OCI-LY1 (cell line): Measurements from ENCODE around the gene INTS2.

Experiments
- H2AFZ ChIP-seq: fragments of 200-600 bp; sonication (generic), shearing (Covaris generic); 2 replicates; pipeline ENCODE4 v1.6.0; 2014; ENCODE audit warnings: antibody characterized with exemption, mild to moderate bottlenecking, low read length
- H3F3A ChIP-seq: fragments of 200-600 bp; sonication (generic), shearing (Covaris generic); 2 replicates; pipeline ENCODE4 v1.6.0; 2014; ENCODE audit warnings: mild to moderate bottlenecking, antibody characterized with exemption, low read length, moderate library complexity; ENCODE audit not compliant: insufficient read depth
- H3K27ac ChIP-seq: fragments of 200-600 bp; sonication (generic); 2 replicates; pipeline ENCODE4 v1.5.1; 2014; ENCODE audit warnings: low read length, mixed run types, mild to moderate bottlenecking, low read depth; ENCODE audit not compliant: poor library complexity, severe bottlenecking
- H3K27me3 ChIP-seq: fragments of 200-600 bp; sonication (generic); 2 replicates; pipeline ENCODE4 v1.6.0; 2014; ENCODE audit warnings: antibody characterized with exemption, mild to moderate bottlenecking, low read length, moderate library complexity; ENCODE audit not compliant: insufficient read depth
- H3K36me3 ChIP-seq: fragments of 200-600 bp; sonication (generic); 2 replicates; pipeline ENCODE4 v1.6.1; 2014; ENCODE audit warnings: mild to moderate bottlenecking, antibody characterized with exemption, low read length, moderate library complexity, mixed read lengths; ENCODE audit not compliant: insufficient read depth
- H3K4me1 ChIP-seq: fragments of 200-600 bp; sonication (generic); 2 replicates; pipeline ENCODE4 v1.5.1; 2014; ENCODE audit warnings: mild to moderate bottlenecking, low read length, moderate library complexity; ENCODE audit not compliant: insufficient read depth, severe bottlenecking
- H3K4me2 ChIP-seq: fragments of 200-600 bp; sonication (generic), shearing (Covaris generic); 2 replicates; pipeline ENCODE4 v1.6.1; 2014; ENCODE audit warnings: low read length
- H3K4me3 ChIP-seq: fragments of 200-600 bp; sonication (generic); 2 replicates; pipeline ENCODE4 v1.5.1; 2014; ENCODE audit warnings: low read length, low read depth, mild to moderate bottlenecking, mixed read lengths; ENCODE audit not compliant: poor library complexity, severe bottlenecking
- H3K79me2 ChIP-seq: fragments of 200-600 bp; shearing (Covaris generic); 2 replicates; pipeline ENCODE4 v1.6.1; 2016; ENCODE audit warnings: mixed run types, low read length, mixed read lengths; ENCODE audit not compliant: insufficient read depth
- H3K9ac ChIP-seq: fragments of 200-600 bp; sonication (generic), shearing (Covaris generic); 2 replicates; pipeline ENCODE4 v1.6.1; 2014; ENCODE audit warnings: mild to moderate bottlenecking, low read length, mixed read lengths
- H3K9me2 ChIP-seq: fragments of 200-600 bp; sonication (generic), shearing (Covaris generic); 2 replicates; pipeline ENCODE4 v1.6.1; 2014; ENCODE audit warnings: low read depth, mild to moderate bottlenecking, low read length, mixed read lengths
- H3K9me3 ChIP-seq: fragments of 200-600 bp; shearing (Covaris generic); 2 replicates; pipeline ENCODE4 v1.6.1; 2014; ENCODE audit warnings: low read length, mixed read lengths
- H4K20me1 ChIP-seq: fragments of 200-600 bp; sonication (generic), shearing (Covaris generic); 2 replicates; pipeline ENCODE4 v1.6.0; 2016; ENCODE audit warnings: mild to moderate bottlenecking, low read length; ENCODE audit not compliant: insufficient read depth
- EZH2 ChIP-seq: fragments of 200-600 bp; sonication (generic), shearing (Covaris generic); IDR thresholded peaks from 2 replicates; pipeline ENCODE4 v1.8.0; 2017; ENCODE audit warnings: borderline replicate concordance, mixed run types, mild to moderate bottlenecking, antibody characterized with exemption, low read length, moderate library complexity, mixed read lengths
- TF ChIP-seq, protein P1 (sequence below): fragments of 200-600 bp; sonication (generic), shearing (Covaris generic); IDR thresholded peaks from 2 replicates; pipeline ENCODE4 v1.5.1; 2017; ENCODE audit warnings: mild to moderate bottlenecking, antibody characterized with exemption, low read length, moderate library complexity, mixed read lengths

Gene INTS2

GRCh38 chr17:61972311-61972710 lies 44.5 kb upstream of the INTS2 start:
- Histone ChIP-seq H3K4me3 (no peak overlapping the region), H3K9me2 (no peaks in the 10 kb centered on the region), H4K20me1 (no peaks in the 10 kb centered on the region), H3K9me3 (no peaks in the 10 kb centered on the region), H3K4me1 (no peaks in the 10 kb centered on the region), H3K27me3 (no peaks in the 10 kb centered on the region), H3K4me2 (no peak overlapping the region), H3K79me2 (no peaks in the 10 kb centered on the region; the same call in 1 of the 2 replicates), H3K36me3 (peaks cover 70% of the 10 kb centered on the region), H3F3A (no peaks in the 10 kb centered on the region), H3K9ac (no peak overlapping the region), H2AFZ (no peak overlapping the region), H3K27ac (no peak overlapping the region)
- TF ChIP-seq, protein P1, sequence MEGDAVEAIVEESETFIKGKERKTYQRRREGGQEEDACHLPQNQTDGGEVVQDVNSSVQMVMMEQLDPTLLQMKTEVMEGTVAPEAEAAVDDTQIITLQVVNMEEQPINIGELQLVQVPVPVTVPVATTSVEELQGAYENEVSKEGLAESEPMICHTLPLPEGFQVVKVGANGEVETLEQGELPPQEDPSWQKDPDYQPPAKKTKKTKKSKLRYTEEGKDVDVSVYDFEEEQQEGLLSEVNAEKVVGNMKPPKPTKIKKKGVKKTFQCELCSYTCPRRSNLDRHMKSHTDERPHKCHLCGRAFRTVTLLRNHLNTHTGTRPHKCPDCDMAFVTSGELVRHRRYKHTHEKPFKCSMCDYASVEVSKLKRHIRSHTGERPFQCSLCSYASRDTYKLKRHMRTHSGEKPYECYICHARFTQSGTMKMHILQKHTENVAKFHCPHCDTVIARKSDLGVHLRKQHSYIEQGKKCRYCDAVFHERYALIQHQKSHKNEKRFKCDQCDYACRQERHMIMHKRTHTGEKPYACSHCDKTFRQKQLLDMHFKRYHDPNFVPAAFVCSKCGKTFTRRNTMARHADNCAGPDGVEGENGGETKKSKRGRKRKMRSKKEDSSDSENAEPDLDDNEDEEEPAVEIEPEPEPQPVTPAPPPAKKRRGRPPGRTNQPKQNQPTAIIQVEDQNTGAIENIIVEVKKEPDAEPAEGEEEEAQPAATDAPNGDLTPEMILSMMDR, result no peak
- TF ChIP-seq EZH2, result no peak

DNA sequence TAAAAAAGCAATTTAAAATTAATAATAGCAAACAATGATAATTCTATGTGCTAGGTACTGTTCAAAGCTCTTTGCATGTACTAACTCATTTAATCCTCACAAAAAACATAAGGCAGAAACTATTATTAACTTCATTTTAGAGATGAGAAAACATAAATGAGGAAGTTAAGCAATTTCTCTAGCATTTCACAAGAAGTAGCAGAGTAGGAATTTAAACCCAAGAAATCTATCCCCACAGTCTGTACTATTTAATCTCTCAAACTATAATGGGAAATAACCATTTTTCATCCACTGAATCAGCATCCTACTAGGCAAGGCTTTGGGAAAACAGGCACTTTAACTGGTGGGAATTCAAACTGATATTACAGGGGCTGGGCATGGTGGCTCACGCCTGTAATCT lies 42.2 kb upstream of the INTS2 start:
- H3K36me3 ChIP-seq, result peaks cover 69% of the 10 kb centered on the region
- no peaks in the 10 kb centered on the region for H3K27me3 ChIP-seq
- no peak overlapping the region for H2AFZ ChIP-seq
- H3K79me2 ChIP-seq, result no peaks in the 10 kb centered on the region; the same call in 1 of the 2 replicates
- TF ChIP-seq EZH2, result no peak
- TF ChIP-seq, protein P1, result no peak
- no peaks in the 10 kb centered on the region for H3F3A ChIP-seq
- no peaks in the 10 kb centered on the region for H3K4me1 ChIP-seq
- H3K27ac ChIP-seq, result no peak overlapping the region
- H3K9me2 ChIP-seq, result no peaks in the 10 kb centered on the region
- no peaks in the 10 kb centered on the region for H3K9me3 ChIP-seq
- H4K20me1 ChIP-seq, result no peaks in the 10 kb centered on the region
- no peak overlapping the region for H3K9ac ChIP-seq
- no peak overlapping the region for H3K4me3 ChIP-seq
- H3K4me2 ChIP-seq, result no peak overlapping the region

GRCh38 chr17:61968757-61969156 lies 41.0 kb upstream of the INTS2 start:
- Histone ChIP-seq H2AFZ (no peak overlapping the region), H3K36me3 (peaks cover 73% of the 10 kb centered on the region), H3K27ac (no peak overlapping the region)

More at GRCh38 chr17:61968757-61969156, 41.0 kb upstream of the INTS2 start:
- H3K79me2 ChIP-seq, result no peaks in the 10 kb centered on the region
- TF ChIP-seq, protein P1, result no peak
- no peak for TF ChIP-seq EZH2
- H3K4me1 ChIP-seq, result no peaks in the 10 kb centered on the region
- H3K4me2 ChIP-seq, result no peak overlapping the region
- no peak overlapping the region for H3K9ac ChIP-seq
- no peaks in the 10 kb centered on the region for H3K27me3 ChIP-seq
- H3K4me3 ChIP-seq, result no peak overlapping the region
- H3F3A ChIP-seq, result no peaks in the 10 kb centered on the region
- no peaks in the 10 kb centered on the region for H4K20me1 ChIP-seq
- no peaks in the 10 kb centered on the region for H3K9me3 ChIP-seq
- no peaks in the 10 kb centered on the region for H3K9me2 ChIP-seq
